GM21447 (cell line): ENCODE measurements around the gene PKD2.
"Not testable (repeated sequence)": the region's sequence is repeated elsewhere in the genome, so short reads cannot be mapped to it uniquely, and the experiment has no call there.

Experiments
- ATAC-seq: cut with Tn5 transposase; IDR thresholded peaks from one replicate; pipeline ENCODE4 v1.9.1; 2021; ENCODE audit not compliant: unreplicated experiment

Gene PKD2

GRCh38 chr4:88025868-88026661 lies 18.6 kb downstream of the PKD2 start:
- ATAC-seq: not testable (repeated sequence)

- no peak for ATAC-seq
These were observed 20.5 kb downstream of the PKD2 start for GRCh38 chr4:88027611-88028608.

GRCh38 chr4:88028946-88029345 lies 21.5 kb downstream of the PKD2 start:
- no peak for ATAC-seq

- no peak for ATAC-seq
These were observed 22.1 kb downstream of the PKD2 start for GRCh38 chr4:88029556-88029955.

GRCh38 chr4:88030565-88031310 lies 23.3 kb downstream of the PKD2 start:
- ATAC-seq: no peak

- ATAC-seq: no peak
These were observed 25.9 kb downstream of the PKD2 start for GRCh38 chr4:88033309-88033708.

GRCh38 chr4:88035292-88035691 lies 27.9 kb downstream of the PKD2 start:
- ATAC-seq: no peak

GRCh38 chr4:88037447-88037846 lies 30.0 kb downstream of the PKD2 start:
- ATAC-seq: no peak

GRCh38 chr4:88037936-88038335 lies 30.5 kb downstream of the PKD2 start:
- no peak for ATAC-seq

- no peak for ATAC-seq
These were observed 33.3 kb downstream of the PKD2 start for GRCh38 chr4:88040707-88041106.

GRCh38 chr4:88041626-88042025 lies 34.2 kb downstream of the PKD2 start:
- no peak for ATAC-seq

GRCh38 chr4:88043001-88043400 lies 35.6 kb downstream of the PKD2 start:
- no peak for ATAC-seq

GRCh38 chr4:88043586-88044340 lies 36.3 kb downstream of the PKD2 start:
- ATAC-seq: no peak

GRCh38 chr4:88045021-88045420 lies 37.6 kb downstream of the PKD2 start:
- ATAC-seq: no peak

- no peak for ATAC-seq
These were observed 46.8 kb downstream of the PKD2 start for GRCh38 chr4:88054229-88054628.

GRCh38 chr4:88054901-88055300 lies 47.5 kb downstream of the PKD2 start:
- no peak for ATAC-seq

GRCh38 chr4:88058295-88058694 lies 50.9 kb downstream of the PKD2 start:
- ATAC-seq: no peak

- no peak for ATAC-seq
These were observed 52.3 kb downstream of the PKD2 start for GRCh38 chr4:88059766-88060165.

- no peak for ATAC-seq
These were observed 53.0 kb downstream of the PKD2 start for GRCh38 chr4:88060431-88060830.

- ATAC-seq: no peak
These were observed 54.9 kb downstream of the PKD2 start for GRCh38 chr4:88062311-88062710.
